HCT116 (cell line): ENCODE measurements around the gene NHLH1. TPM values are rescaled to one million over a fixed set of nuclear protein-coding genes. Genes with fewer than 3 reads are reported as not detected.

Source experiments
- ATAC-seq: fragments of 200-7000 bp; cut with Tn5 transposase; 2 replicates; pipeline ENCODE4 v1.9.1; 2020; ENCODE audit warnings: mild to moderate bottlenecking, moderate library complexity
- BruUV-seq: library from RNA; stranded (reverse); fragments of 400-500 nt; replicated peaks from 2 replicates; lab custom pipeline; 2021; lab: Mats Ljungman, UMichigan
- CTCF ChIA-PET: fragments of 300-600 bp; sonication (Branson Sonifier 250); formaldehyde crosslinking; loops from one replicate; lab custom pipeline; 2021; ENCODE audit warnings: antibody characterized with exemption; lab: Charles Lee
- POLR2A ChIA-PET: fragments of 300-600, 350-600 bp; sonication (Branson Sonifier 250); formaldehyde crosslinking; loops from one replicate; lab custom pipeline; 2021; ENCODE audit warnings: antibody characterized with exemption; lab: Charles Lee
- RAD21 ChIA-PET, 2 experiments: fragments of 300-600 bp; sonication (Branson Sonifier 250); formaldehyde crosslinking; loops; one replicate each; lab custom pipeline; 2023; ENCODE audit warnings: low total read pairs in 2 of 2; ENCODE audit not compliant: uncharacterized antibody in 2 of 2, unreplicated experiment in 2 of 2, low non-redundant PET in 1 of 2; lab: Charles Lee
- DNase-seq: peaks from one replicate; pipeline ENCODE4 v3.0.0-alpha.2; 2010; ENCODE audit warnings: low read depth, low spot score
- H2AFZ ChIP-seq: fragments of 200-600 bp; shearing (Covaris generic), sonication (generic); 2 replicates; pipeline ENCODE4 v1.6.1; 2017; ENCODE audit warnings: low read depth, mixed run types, mixed read lengths, antibody characterized with exemption, low read length; ENCODE audit not compliant: poor library complexity, severe bottlenecking
- H3K27ac ChIP-seq: 2 replicates; pipeline ENCODE4 v1.5.1; 2012; ENCODE audit warnings: low read depth, low read length
- H3K27me3 ChIP-seq: fragments of 200-600 bp; sonication (generic); 2 replicates; pipeline ENCODE4 v1.6.1; 2016; ENCODE audit warnings: mixed run types, low read length, mixed read lengths; ENCODE audit not compliant: insufficient read depth
- H3K36me3 ChIP-seq, 2 experiments: fragments of 200-500 bp in 1 of 2; fragments of 200-600 bp in 1 of 2; sonication (Bioruptor generic) in 1 of 2; sonication (generic) in 1 of 2; 2 replicates each; pipeline versions ENCODE4 v1.5.1 to v1.6.1; 2014 to 2016; ENCODE audit warnings: low read length in 2 of 2, inconsistent platforms in 1 of 2, mixed read lengths in 1 of 2, mixed run types in 1 of 2; ENCODE audit not compliant: insufficient read depth in 2 of 2, control insufficient read depth in 1 of 2
- H3K4me1 ChIP-seq, 2 experiments: fragments of 200-600 bp in 1 of 2; sonication (generic) in 1 of 2; 2 replicates each; pipeline versions ENCODE4 v1.5.1 to v1.6.1; 2012 to 2017; ENCODE audit warnings: low read length in 2 of 2, inconsistent platforms in 1 of 2, mild to moderate bottlenecking in 1 of 2, mixed read lengths in 1 of 2, mixed run types in 1 of 2, moderate library complexity in 1 of 2; ENCODE audit not compliant: insufficient read depth in 2 of 2, control insufficient read depth in 1 of 2
- H3K4me2 ChIP-seq: fragments of 200-600 bp; sonication (generic); 2 replicates; pipeline ENCODE4 v1.6.1; 2017; ENCODE audit warnings: mixed run types, low read length, mixed read lengths
- H3K4me3 ChIP-seq, 2 experiments: fragments of 200-600 bp in 1 of 2; sonication (generic) in 1 of 2; replicated peaks in 1 of 2; 2 replicates each; pipeline ENCODE4 v1.5.1; 2011 to 2016; ENCODE audit warnings: low read length in 2 of 2, control low read depth in 1 of 2, low read depth in 1 of 2, mild to moderate bottlenecking in 1 of 2, mixed read lengths in 1 of 2, mixed run types in 1 of 2
- H3K79me2 ChIP-seq: fragments of 200-600 bp; sonication (generic); 2 replicates; pipeline ENCODE4 v1.6.1; 2017; ENCODE audit warnings: mild to moderate bottlenecking, mixed run types, low read length, moderate library complexity, mixed read lengths; ENCODE audit not compliant: insufficient read depth
- H3K9ac ChIP-seq: fragments of 200-600 bp; sonication (generic); 2 replicates; pipeline ENCODE4 v1.6.1; 2016; ENCODE audit warnings: low read length, mixed read lengths
- H3K9me2 ChIP-seq: fragments of 200-600 bp; sonication (generic), shearing (Covaris generic); 2 replicates; pipeline ENCODE4 v1.6.1; 2017; ENCODE audit warnings: mixed run types, mild to moderate bottlenecking, moderate library complexity; ENCODE audit not compliant: insufficient read depth
- H3K9me3 ChIP-seq, 2 experiments: fragments of 200-500 bp in 1 of 2; fragments of 200-600 bp in 1 of 2; sonication (Bioruptor generic) in 1 of 2; sonication (generic) in 1 of 2; 2 replicates each; pipeline ENCODE4 v1.6.1; 2014 to 2017; ENCODE audit warnings: low read length in 2 of 2, mixed read lengths in 2 of 2, inconsistent platforms in 1 of 2, low read depth in 1 of 2, mild to moderate bottlenecking in 1 of 2, mixed run types in 1 of 2, moderate library complexity in 1 of 2; ENCODE audit not compliant: control insufficient read depth in 1 of 2, insufficient read depth in 1 of 2
- H4K20me1 ChIP-seq: fragments of 200-600 bp; sonication (generic), shearing (Covaris generic); 2 replicates; pipeline ENCODE4 v1.6.1; 2017; ENCODE audit warnings: mixed run types, mild to moderate bottlenecking, moderate library complexity; ENCODE audit not compliant: insufficient read depth
- EGR1 ChIP-seq: IDR thresholded peaks from 2 replicates; pipeline ENCODE4 v1.6.1; 2012; ENCODE audit warnings: low read depth
- FOSL1 ChIP-seq: IDR thresholded peaks from 2 replicates; pipeline ENCODE4 v1.6.1; 2012; ENCODE audit warnings: low read depth
- JUND ChIP-seq: IDR thresholded peaks from 2 replicates; pipeline ENCODE4 v1.6.1; 2012
- MAX ChIP-seq: IDR thresholded peaks from 2 replicates; pipeline ENCODE4 v1.6.1; 2012
- REST ChIP-seq: IDR thresholded peaks from 2 replicates; pipeline ENCODE4 v1.6.1; 2012; ENCODE audit warnings: low read depth
- SP1 ChIP-seq: IDR thresholded peaks from 2 replicates; pipeline ENCODE4 v1.6.1; 2012; ENCODE audit warnings: low read depth
- TCF7L2 ChIP-seq: IDR thresholded peaks from 2 replicates; pipeline ENCODE4 v1.7.0; 2011; ENCODE audit warnings: borderline replicate concordance, inconsistent platforms; ENCODE audit not compliant: insufficient read depth, insufficient read length; ENCODE audit errors: extremely low read depth
- intact Hi-C: fragments of 100-400 bp; cut with micrococcal nuclease; formaldehyde crosslinking; loops from 2 replicates; pipeline ENCODE4 v1.10.0; 2022
- total RNA-seq: library from RNA; stranded (reverse); gene quantifications from one replicate; pipeline ENCODE4 v1.2.1, GENCODE V29; 2021; ENCODE audit not compliant: unreplicated experiment

NHLH1 gene
- total RNA-seq, 1 experiment from 2014 or later: 0.12 TPM

GRCh38 chr1:160407839-160408801 lies 41.2 kb downstream of the NHLH1 start:
- Histone ChIP-seq H3K9me2 (no peaks in the 10 kb centered on the region), H3K4me3 (peak overlapping the region; percentile 36 to 55), H3K4me1 (peaks cover 23 to 39% of the 10 kb centered on the region in 2 experiments), H4K20me1 (no peaks in the 10 kb centered on the region), H3K9me3 (no peaks in the 10 kb centered on the region), H3K36me3 (no peaks in the 10 kb centered on the region), H3K79me2 (no peaks in the 10 kb centered on the region), H3K4me2 (peak overlapping the region; percentile 93), H3K27me3 (no peaks in the 10 kb centered on the region), H2AFZ (peak overlapping the region; percentile 31), H3K9ac (peak overlapping the region; percentile 50), H3K27ac (peak overlapping the region; percentile 65)
- no peak for TF ChIP-seq REST
- peak; percentile 65 for TF ChIP-seq EGR1
- TF ChIP-seq TCF7L2: no peak
- peak; percentile 36; the same call in 1 of the 2 replicates for TF ChIP-seq SP1
- TF ChIP-seq JUND: peak; percentile 54; the same call in 1 of the 2 replicates
- no peak for TF ChIP-seq MAX
- TF ChIP-seq FOSL1: peak; percentile 68
- intact Hi-C loops: no loop called here
- ChIA-PET POLR2A (interaction anchor here (0.8 kb wide), 1 partner anchor 13 kb away, joined by 3 read pairs; no protein-coding TSS in a partner anchor), CTCF (interaction anchor here (0.8 to 1.8 kb wide), 7 partner anchors 8 to 323 kb away, joined by 3 to 6 read pairs (median 4); no protein-coding TSS in a partner anchor), RAD21 (interaction anchor here (0.5 kb wide), 2 partner anchors 31 to 306 kb away, joined by 3 read pairs; no protein-coding TSS in a partner anchor)
- BruUV-seq: TSS peak; percentile 64
- peak; percentile 29 for DNase-seq
- ATAC-seq: peak; percentile 78
